NCI-H526 (cell line): ENCODE results near the gene EVA1A.
"Not testable (repeated sequence)": the region's sequence is repeated elsewhere in the genome, so short reads cannot be mapped to it uniquely, and the experiment has no call there.

Experiments
- DNase-seq, 2 experiments: peaks; one replicate each; lab custom pipeline; 2025; lab: John Stamatoyannopoulos, UW

The EVA1A gene

GRCh38 chr2:75482398-75482797 is 78.3 kb downstream of the EVA1A start:
- no peak for DNase-seq

- peak in 1 of 2 experiments; percentile 5 for DNase-seq
Observed at GRCh38 chr2:75480971-75481836, 79.5 kb downstream of the EVA1A start.

- not testable (repeated sequence) for DNase-seq
Observed at GRCh38 chr2:75477696-75478095, 83.0 kb downstream of the EVA1A start.

GRCh38 chr2:75476761-75477160 is 84.0 kb downstream of the EVA1A start:
- no peak for DNase-seq

GRCh38 chr2:75475976-75476375 is 84.8 kb downstream of the EVA1A start:
- DNase-seq = no peak

GRCh38 chr2:75475049-75475448 is 85.7 kb downstream of the EVA1A start:
- DNase-seq = no peak

- no peak for DNase-seq
Observed at GRCh38 chr2:75474115-75474514, 86.6 kb downstream of the EVA1A start.

GRCh38 chr2:75466708-75467311 is 93.9 kb downstream of the EVA1A start:
- DNase-seq = peak in 1 of 2 experiments; percentile 80

- DNase-seq = no peak
Observed at GRCh38 chr2:75465317-75465984, 95.3 kb downstream of the EVA1A start.

- DNase-seq = peak in 1 of 2 experiments; percentile 31
Observed at GRCh38 chr2:75464348-75464946, 96.3 kb downstream of the EVA1A start.

- DNase-seq = no peak
Observed at GRCh38 chr2:75462721-75463120, 98.0 kb downstream of the EVA1A start.

GRCh38 chr2:75462206-75462605 is 98.5 kb downstream of the EVA1A start:
- DNase-seq = no peak

GRCh38 chr2:75460630-75461029 is 100.1 kb downstream of the EVA1A start:
- no peak for DNase-seq

- DNase-seq = no peak
Observed at GRCh38 chr2:75459565-75460310, 101.0 kb downstream of the EVA1A start.

- DNase-seq = no peak
Observed at GRCh38 chr2:75458201-75458600, 102.5 kb downstream of the EVA1A start.

GRCh38 chr2:75456825-75457224 is 103.9 kb downstream of the EVA1A start:
- DNase-seq = no peak

GRCh38 chr2:75456111-75456510 is 104.6 kb downstream of the EVA1A start:
- DNase-seq = no peak

- peak in 1 of 2 experiments; percentile 10 for DNase-seq
Observed at GRCh38 chr2:75454241-75454620, 106.5 kb downstream of the EVA1A start.

GRCh38 chr2:75453384-75454240 is 107.1 kb downstream of the EVA1A start:
- peak; percentile 82 to 87 for DNase-seq

- DNase-seq = no peak
Observed at GRCh38 chr2:75450068-75450467, 110.7 kb downstream of the EVA1A start.

GRCh38 chr2:75447176-75447575 is 113.6 kb downstream of the EVA1A start:
- no peak for DNase-seq
